ENCODE data around the gene SLF1. TPM values are rescaled to one million over a fixed set of nuclear protein-coding genes. Genes with fewer than 3 reads are reported as not detected.

The SLF1 gene
- total RNA-seq, 1 experiment from 2014 or later: 69.3 TPM

DNA sequence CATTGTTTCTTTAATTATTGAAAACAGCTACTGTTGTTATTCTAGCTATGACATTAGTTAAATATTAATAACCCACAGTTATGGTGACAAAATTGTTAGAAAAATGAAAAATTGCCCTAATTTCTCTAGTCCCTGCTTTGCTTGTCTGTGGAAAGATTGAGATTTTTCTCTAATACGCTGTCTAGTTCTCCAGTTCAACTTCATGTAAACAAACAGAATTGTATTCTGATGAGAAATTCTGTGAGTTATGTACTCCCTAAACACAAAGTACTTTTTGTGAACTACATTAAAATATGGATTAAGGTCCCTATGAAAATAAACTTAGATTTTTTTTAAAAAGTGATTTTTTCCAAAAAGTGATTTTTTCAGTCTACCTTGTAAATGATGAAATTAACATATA, 8.7 kb downstream of the SLF1 start:
- no peak for DNase-seq
- Histone ChIP-seq H3K4me3 (no peak overlapping the region), H3K27ac (no peak overlapping the region), H3K27me3 (no peaks in the 10 kb centered on the region), H3K9me3 (replicated peaks) (no peaks in the 10 kb centered on the region; the same call in none of the 2 replicates), H3K4me1 (peaks cover 5% of the 10 kb centered on the region; the same call in 1 of the 2 replicates), H3K36me3 (peaks cover 41% of the 10 kb centered on the region)

DNA sequence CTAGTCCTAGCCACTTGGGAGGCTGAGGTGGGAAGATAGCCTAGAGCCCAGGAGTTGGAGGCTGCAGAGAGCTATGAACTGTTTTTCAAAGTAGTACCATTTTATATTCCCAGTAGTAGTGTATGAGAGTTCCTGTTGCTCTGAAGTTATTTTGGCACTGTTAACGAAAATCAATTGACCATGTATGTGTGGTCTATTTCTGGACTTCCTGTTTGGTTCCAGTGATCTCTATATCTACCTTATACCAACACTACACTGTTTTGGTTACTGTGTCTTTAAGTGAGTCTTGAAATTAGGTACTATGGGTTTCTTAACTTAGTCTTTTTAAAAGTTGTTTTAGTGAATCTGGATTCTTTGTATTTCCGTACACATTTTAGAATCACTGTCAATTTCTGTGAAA, 13.6 kb downstream of the SLF1 start:
- Histone ChIP-seq H3K4me1 (no peaks in the 10 kb centered on the region), H3K9me3 (replicated peaks) (peaks cover 9% of the 10 kb centered on the region), H3K4me3 (no peak overlapping the region), H3K36me3 (peaks cover 66% of the 10 kb centered on the region), H3K27ac (no peak overlapping the region), H3K27me3 (no peaks in the 10 kb centered on the region)
- DNase-seq: no peak

DNA sequence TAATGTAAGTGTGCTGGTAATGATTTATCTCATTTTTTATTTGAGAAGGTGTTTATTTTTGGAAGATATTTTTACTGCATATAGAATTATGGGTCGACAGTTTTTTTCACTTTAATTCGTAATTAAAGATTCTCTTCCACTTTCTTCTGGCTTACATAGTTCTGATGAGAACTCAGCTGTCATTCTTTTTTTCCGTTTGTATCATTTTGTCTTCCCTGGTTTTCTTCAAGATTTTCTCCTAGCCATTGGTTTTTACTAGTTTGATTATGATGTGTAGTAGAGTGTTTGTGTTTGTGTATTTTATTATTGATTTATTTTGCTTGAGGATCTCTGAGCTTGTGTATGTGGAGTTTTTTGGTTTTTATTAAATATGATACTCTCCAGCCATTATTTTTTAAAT, 21.7 kb downstream of the SLF1 start:
- H3K27ac ChIP-seq: no peak overlapping the region
- no peak overlapping the region for H3K4me3 ChIP-seq
- H3K36me3 ChIP-seq: peaks cover 35% of the 10 kb centered on the region
- peak in 1 of 2 experiments; percentile 8 for DNase-seq
- no peaks in the 10 kb centered on the region for H3K4me1 ChIP-seq
- H3K9me3 ChIP-seq (replicated peaks): peaks cover 17% of the 10 kb centered on the region
- no peaks in the 10 kb centered on the region for H3K27me3 ChIP-seq

DNA sequence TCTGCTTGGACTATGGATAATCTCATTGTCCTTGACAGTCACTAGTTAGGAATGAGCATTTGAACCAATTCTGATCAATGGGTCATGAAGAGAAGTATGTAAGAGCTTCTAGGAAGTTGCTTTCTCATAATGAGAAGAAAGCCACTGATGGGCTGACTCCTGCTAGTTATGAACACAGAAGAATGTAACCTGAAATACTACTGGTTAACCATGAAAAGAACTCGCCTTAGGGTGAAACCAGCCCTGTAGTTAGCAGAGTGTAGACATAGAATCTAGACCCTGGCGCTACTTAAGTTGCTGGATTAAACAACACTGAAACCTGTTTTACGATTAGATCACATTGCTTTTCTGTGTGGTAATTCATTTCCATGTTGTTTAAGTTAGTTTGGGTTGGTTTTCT, 26.6 kb downstream of the SLF1 start:
- Histone ChIP-seq H3K4me1 (no peaks in the 10 kb centered on the region), H3K9me3 (replicated peaks) (0 out of 2 replicates have a peak, but pooled peaks cover 4% of the 10 kb centered on the region), H3K4me3 (no peak overlapping the region), H3K36me3 (peaks cover 35% of the 10 kb centered on the region), H3K27ac (no peak overlapping the region), H3K27me3 (no peaks in the 10 kb centered on the region)
- no peak for DNase-seq

DNA sequence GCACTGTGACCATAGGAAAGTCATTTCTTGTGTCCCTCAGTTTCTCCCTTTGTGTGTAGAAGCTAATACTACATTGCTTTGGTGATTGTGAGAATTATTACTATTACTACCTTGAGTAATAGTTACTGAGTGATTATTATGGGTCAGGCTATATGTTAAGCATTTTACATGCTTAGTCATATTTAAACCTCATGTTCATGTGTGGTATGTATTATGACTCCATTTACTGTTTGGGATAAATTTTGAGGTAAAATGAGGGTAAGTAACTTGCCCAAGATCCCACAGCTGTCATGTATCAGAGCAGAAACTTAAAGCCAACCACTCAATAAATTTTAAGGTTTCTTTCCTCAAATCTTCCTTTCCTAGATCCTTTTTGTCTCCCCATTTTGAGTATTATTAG, 28.3 kb downstream of the SLF1 start:
- no peaks in the 10 kb centered on the region for H3K9me3 ChIP-seq (replicated peaks)
- H3K4me1 ChIP-seq: no peaks in the 10 kb centered on the region
- DNase-seq: no peak
- H3K36me3 ChIP-seq: peaks cover 31% of the 10 kb centered on the region
- no peaks in the 10 kb centered on the region for H3K27me3 ChIP-seq
- no peak overlapping the region for H3K4me3 ChIP-seq
- H3K27ac ChIP-seq: no peak overlapping the region

DNA sequence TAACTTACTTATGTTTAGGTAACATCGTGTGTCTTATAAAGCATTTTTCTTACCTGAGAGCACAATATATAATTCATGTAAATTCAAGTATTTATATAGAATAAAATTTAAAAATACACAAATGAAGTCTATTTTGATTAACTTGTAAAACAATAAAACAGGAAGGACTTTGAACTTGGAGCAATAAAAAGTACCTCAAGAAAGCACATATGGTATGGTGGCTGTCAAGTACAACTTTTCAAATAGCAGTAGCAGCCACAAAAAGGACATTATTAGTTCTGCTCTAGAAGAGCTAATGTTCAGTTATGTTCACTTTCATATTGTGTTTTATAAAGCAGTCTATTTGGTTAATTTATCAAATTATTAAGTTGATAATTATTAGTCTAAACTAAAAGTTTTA, 31.4 kb downstream of the SLF1 start:
- peaks cover 46% of the 10 kb centered on the region for H3K36me3 ChIP-seq
- no peaks in the 10 kb centered on the region for H3K9me3 ChIP-seq (replicated peaks)
- DNase-seq: no peak
- no peaks in the 10 kb centered on the region for H3K4me1 ChIP-seq
- no peak overlapping the region for H3K4me3 ChIP-seq
- no peak overlapping the region for H3K27ac ChIP-seq
- no peaks in the 10 kb centered on the region for H3K27me3 ChIP-seq

DNA sequence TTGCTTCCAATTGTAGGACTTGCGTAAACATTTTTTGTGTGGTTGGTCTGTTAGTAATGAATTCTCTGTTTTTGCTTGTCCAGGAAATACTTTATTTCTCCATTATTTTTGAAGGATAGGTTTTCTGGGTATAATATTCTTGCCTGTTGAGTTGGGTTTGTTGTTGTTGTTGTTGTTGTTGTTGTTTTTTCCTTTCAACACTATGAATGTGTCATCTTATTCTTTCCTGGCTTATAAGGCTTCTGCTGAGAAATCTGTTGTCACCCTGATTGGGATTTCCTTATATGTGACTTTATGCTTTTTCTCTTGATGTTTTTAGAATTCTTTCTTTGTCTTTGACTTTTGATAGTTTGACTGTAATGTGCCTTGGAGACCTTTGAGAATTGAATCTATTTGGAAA, 39.8 kb downstream of the SLF1 start:
- Histone ChIP-seq H3K4me1 (no peaks in the 10 kb centered on the region), H3K36me3 (peaks cover 48% of the 10 kb centered on the region), H3K27ac (no peak overlapping the region), H3K27me3 (no peaks in the 10 kb centered on the region), H3K9me3 (replicated peaks) (peaks cover 13% of the 10 kb centered on the region), H3K4me3 (no peak overlapping the region)
- DNase-seq: no peak

DNA sequence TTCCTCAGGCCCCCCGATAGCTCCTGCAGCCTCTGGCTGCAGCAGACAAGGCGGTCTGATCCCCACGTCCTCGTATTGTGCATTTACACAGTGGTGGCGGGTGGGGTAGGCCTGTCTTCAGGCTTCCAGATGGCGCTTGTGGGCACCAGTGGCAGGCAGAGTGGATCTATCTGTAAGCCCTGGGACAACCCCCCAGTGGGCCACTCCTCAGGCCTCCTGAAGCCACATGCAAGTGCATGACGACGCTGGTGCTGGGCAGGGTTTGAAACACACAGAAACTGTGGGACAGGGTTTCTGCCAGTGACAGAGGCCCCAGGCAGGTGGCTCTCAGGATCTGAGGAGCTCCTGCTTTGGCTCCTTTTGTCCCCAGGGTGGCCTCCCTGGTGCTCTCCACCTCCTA, 42.0 kb downstream of the SLF1 start:
- no peak for DNase-seq
- H3K9me3 ChIP-seq (replicated peaks): peaks cover 13% of the 10 kb centered on the region
- no peak overlapping the region for H3K4me3 ChIP-seq
- peaks cover 43% of the 10 kb centered on the region for H3K36me3 ChIP-seq
- no peaks in the 10 kb centered on the region for H3K27me3 ChIP-seq
- no peak overlapping the region for H3K27ac ChIP-seq
- H3K4me1 ChIP-seq: no peaks in the 10 kb centered on the region

DNA sequence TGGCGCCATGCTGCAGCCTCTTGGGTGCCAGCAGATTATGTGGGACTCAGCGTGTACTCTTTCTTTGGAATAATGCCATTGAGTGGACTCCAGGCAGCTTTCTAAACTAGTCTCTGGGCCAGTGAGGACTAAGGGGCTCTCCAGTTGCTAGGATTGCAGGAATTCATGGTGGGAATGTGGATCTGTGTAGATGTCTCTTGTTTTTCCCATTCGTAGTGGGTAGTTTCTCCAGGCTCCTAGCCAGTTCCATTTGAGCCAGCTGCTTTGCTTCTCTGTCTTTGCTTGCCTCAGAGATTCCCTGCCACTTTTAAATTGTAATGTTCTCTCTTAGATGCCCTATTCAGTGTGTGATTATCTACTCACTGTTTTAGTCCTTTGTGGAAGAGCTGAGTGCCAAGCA, 42.6 kb downstream of the SLF1 start:
- no peaks in the 10 kb centered on the region for H3K27me3 ChIP-seq
- H3K4me3 ChIP-seq: no peak overlapping the region
- DNase-seq: no peak
- peaks cover 42% of the 10 kb centered on the region for H3K36me3 ChIP-seq
- H3K27ac ChIP-seq: no peak overlapping the region
- H3K9me3 ChIP-seq (replicated peaks): peaks cover 9% of the 10 kb centered on the region
- H3K4me1 ChIP-seq: no peaks in the 10 kb centered on the region

DNA sequence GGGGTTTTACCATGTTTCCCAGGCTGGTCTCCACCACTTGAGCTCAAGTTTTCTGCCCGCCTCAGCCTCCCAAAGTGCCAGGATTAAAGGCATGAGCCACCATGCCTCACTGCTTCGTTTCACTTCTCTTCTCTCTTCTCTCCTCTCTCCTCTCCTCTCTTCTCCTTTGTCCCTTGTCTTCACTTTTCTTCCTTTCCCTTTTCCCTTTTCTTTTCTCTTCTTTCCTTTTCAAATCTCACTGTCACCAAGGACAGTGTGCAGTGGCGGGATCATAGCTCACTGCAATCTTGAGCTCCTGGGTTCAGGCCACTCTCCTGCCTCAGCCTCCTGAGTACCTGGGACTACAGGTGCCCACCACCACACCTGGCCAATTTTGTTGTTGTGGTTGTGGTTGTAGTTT, 49.5 kb downstream of the SLF1 start:
- Histone ChIP-seq H3K27me3 (no peaks in the 10 kb centered on the region), H3K4me1 (no peaks in the 10 kb centered on the region), H3K9me3 (replicated peaks) (no peaks in the 10 kb centered on the region), H3K36me3 (peaks cover 50% of the 10 kb centered on the region), H3K27ac (no peak overlapping the region), H3K4me3 (no peak overlapping the region)
- no peak for DNase-seq

DNA sequence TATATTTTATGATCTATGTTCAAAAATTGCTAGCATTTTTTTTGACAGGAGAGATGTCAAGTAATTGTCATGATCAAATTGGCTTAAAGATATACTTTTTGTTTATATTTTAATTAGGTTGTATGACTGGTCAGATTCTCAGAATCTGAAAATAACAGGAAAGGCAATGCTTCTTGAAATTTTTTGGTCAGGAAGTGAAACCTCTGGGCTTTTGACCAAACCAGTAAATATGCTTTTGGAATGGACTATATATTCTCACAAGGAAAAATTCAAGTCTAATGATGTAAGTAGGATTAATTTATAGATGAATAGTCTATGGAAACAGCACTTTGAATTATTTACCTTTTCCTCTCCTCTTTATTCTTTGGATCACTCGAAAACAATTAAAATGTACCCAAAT, 52.3 kb downstream of the SLF1 start:
- H3K4me3 ChIP-seq: no peak overlapping the region
- no peaks in the 10 kb centered on the region for H3K27me3 ChIP-seq
- no peak for DNase-seq
- H3K36me3 ChIP-seq: peaks cover 60% of the 10 kb centered on the region
- no peak overlapping the region for H3K27ac ChIP-seq
- no peaks in the 10 kb centered on the region; the same call in 1 of the 2 replicates for H3K9me3 ChIP-seq (replicated peaks)
- peaks cover 7% of the 10 kb centered on the region; the same call in 1 of the 2 replicates for H3K4me1 ChIP-seq

DNA sequence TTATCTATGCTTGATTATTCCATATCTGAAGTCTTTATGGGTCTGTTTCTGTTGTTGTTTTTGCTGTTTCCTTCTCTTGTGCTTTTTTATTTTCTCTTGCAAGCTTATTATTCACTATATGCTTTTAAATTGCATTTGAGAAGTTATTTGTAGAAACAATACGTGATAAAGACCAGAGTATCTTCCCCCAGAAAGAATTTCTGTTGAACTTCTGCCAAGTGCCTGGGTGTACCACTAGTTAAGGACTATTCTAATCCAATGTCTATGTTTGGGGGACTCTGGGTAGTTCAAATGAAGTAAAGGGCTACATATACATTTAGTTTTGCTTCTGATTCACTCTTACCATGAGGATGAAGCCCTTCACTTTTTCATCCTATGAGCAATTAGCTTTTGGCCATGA, 54.3 kb downstream of the SLF1 start:
- H3K27ac ChIP-seq: no peak overlapping the region
- no peak for DNase-seq

DNA sequence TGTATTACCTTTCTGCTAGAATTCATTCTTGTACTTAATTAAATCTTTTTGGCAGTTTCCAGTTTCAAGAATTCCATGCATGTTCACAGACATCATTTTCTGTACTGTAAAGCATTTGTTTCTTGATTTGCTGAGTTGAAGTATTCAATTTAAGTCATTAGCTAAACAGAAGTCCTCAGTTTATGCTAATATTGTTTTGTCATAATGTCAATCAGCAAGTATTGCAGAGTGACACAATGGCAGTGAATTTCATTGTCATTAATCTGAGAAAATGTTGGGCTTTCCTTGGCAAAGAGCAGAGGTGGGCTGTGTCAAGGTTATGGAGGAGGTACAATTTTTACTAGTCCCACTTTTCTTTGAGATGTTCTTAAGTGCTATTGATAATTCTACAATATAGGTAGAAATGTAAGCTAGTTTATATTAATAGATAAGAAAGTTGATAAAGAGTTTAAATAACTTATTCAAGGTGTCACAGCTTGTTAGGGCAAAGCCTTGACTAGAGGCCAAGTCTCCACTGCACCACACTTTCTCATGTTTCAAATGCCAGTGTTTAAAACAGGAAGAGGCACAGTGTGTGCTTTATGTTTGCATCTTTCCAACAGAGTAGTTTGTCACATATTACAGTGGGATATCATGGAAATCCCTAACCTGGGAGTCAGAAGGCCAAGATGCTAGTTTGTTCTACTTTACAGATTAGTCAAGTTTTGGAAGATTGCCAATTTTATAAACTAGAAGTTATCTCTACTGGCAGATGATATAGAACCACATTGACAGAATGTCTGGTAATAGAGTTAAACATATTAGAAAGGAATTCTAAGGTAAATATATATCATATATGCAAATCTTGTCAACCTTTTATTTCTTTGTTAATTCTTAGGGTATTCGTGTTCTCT, 56.3 kb downstream of the SLF1 start:
- Histone ChIP-seq H3K9me3 (replicated peaks) (no peaks in the 10 kb centered on the region; the same call in 1 of the 2 replicates), H3K27ac (no peak overlapping the region), H3K27me3 (no peaks in the 10 kb centered on the region), H3K36me3 (peaks cover 55% of the 10 kb centered on the region), H3K4me1 (peaks cover 7% of the 10 kb centered on the region; the same call in 1 of the 2 replicates), H3K4me3 (no peak overlapping the region)
- peak in 1 of 2 experiments; percentile 19 for DNase-seq

More for the DNA sequence above, 54.3 kb downstream of the SLF1 start:
- H3K4me1 ChIP-seq: peaks cover 7% of the 10 kb centered on the region; the same call in 1 of the 2 replicates
- no peaks in the 10 kb centered on the region; the same call in 1 of the 2 replicates for H3K9me3 ChIP-seq (replicated peaks)
- peaks cover 59% of the 10 kb centered on the region for H3K36me3 ChIP-seq
- H3K27me3 ChIP-seq: no peaks in the 10 kb centered on the region
- no peak overlapping the region for H3K4me3 ChIP-seq

DNA sequence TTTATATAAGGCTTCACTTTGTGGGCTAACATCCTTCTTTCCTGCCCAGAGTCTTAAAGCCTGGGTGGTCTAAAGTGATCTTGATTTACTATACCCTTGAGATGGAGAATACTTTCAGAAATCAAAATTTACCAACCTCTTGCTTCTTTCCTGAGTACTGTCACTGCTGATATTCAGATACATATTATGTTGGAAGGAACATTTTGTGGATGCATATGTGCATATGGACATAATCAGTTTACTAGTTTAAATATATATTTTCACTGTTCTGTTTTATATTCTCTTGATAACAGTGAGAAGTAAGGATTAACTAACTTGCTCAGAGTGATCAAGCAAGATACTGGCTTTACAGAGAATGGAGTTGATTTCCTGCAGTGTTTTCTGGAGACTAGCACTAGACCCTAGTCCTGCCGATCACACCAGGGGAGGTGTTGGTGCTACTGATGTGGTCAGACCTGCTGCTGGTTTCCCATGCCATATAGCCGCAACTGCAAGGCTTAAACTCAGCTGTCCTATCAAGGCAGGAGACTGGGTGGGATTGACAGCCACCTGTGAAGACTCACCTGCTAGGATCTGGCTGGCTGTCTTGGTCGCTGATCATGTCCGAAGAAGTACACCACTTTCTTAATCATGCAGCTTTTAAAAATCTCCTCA, 57.6 kb downstream of the SLF1 start:
- peaks cover 7% of the 10 kb centered on the region; the same call in 1 of the 2 replicates for H3K4me1 ChIP-seq
- no peaks in the 10 kb centered on the region; the same call in 1 of the 2 replicates for H3K9me3 ChIP-seq (replicated peaks)
- no peaks in the 10 kb centered on the region for H3K27me3 ChIP-seq
- H3K27ac ChIP-seq: no peak overlapping the region
- H3K4me3 ChIP-seq: no peak overlapping the region
- no peak for DNase-seq
- H3K36me3 ChIP-seq: peaks cover 46% of the 10 kb centered on the region

DNA sequence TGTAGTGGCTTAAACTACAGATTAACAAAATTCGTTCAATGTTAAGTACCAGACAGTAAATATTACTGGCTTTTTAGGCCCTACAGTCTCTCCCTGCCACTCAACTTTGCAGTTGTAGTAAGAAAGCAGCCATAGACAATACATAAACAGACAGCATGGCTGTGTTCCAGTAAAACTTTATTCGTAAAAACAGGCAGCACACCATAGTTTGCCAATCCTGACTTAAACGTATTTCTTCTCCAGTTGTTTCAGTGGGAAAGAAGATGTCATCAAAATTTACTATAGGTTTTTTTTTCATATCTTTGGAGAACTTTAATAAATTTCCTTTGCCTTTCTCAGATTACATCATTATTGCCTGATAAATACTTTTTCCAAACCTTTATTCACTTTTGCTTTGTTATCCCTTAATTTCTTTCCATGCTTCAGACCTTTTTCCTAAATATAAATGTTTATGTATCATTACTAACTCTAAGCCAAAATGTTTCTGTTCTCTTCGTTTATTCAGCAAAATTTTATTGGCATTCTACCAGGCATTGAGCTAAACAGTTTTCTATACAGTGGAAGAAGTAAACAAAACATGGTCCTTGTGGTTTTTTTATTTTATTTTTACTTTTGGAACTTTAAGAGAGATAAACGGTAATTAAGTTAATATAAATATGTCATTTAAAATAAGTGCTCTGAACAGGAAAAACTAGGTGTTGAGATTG, 64.5 kb downstream of the SLF1 start:
- peaks cover 13% of the 10 kb centered on the region for H3K36me3 ChIP-seq
- no peaks in the 10 kb centered on the region for H3K4me1 ChIP-seq
- H3K4me3 ChIP-seq: no peak overlapping the region
- H3K27me3 ChIP-seq: no peaks in the 10 kb centered on the region
- H3K27ac ChIP-seq: no peak overlapping the region
- no peaks in the 10 kb centered on the region for H3K9me3 ChIP-seq (replicated peaks)
- DNase-seq: no peak

Data from SJCRH30 (cell line).